Medulla oblongata (tissue), 1 donor: ENCODE measurements around the gene SAV1.

Experiments
- DNase-seq: peaks from one replicate; pipeline ENCODE4 v3.0.0-alpha.2; 2015; ENCODE audit errors: extremely low spot score

Gene SAV1

DNA sequence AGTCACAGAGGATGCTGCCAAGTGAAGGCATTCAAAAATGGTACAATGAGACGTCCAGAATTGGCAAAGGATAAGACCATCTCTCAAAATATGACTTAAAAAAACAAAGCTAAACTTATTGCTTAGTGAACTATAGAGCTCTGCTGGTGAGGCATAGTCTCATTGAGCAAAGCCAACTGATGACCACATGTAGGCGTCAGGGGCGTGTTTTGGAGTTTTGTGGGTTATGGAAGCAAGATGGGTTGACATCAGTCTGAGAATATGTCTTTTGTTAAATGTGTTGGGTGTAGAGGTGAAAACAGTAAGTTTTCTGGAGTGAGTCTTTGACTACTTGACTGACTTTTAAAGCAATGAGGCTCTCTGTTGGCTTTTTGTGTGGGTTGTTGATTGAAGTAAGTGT is 60.9 kb downstream of the SAV1 start:
- no peak for DNase-seq

DNA sequence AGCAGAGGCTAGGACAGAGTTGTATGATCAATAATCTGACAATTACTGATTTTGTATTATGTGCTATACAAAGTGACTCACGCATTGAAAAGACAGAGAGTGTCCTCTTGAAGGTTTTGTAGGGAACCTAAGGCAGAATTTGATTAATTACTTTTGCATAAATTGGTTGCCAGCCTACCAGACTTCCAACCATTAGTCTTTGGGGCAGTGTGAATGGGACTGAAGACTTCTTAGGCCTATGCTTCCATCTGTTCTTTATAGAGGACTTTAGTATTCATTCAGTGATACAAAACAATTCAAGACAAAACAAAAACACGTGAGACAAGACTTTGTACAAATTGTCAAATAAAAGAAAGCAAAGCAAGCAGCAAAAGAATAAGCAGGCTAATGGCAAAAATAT is 61.6 kb downstream of the SAV1 start:
- no peak for DNase-seq

DNA sequence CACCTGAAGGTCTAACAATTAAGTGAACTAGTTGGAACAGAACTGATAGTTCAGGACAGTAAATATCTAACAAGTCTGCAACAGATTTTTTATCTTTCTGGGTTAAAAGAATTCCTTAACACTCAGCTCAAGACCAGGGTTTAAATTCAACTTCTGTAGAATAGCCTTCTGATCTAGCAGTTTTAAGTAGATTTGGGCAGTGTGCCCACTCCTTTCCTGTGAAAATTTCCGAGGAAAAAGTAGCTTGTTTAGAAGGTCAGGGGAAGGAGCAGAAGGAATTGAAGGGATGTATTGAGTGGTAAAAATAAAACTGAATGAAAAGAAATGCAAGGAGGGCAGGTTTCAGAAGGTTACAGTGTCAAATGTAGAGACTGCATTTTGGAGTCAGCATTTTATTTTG is 62.3 kb downstream of the SAV1 start:
- DNase-seq, result no peak

DNA sequence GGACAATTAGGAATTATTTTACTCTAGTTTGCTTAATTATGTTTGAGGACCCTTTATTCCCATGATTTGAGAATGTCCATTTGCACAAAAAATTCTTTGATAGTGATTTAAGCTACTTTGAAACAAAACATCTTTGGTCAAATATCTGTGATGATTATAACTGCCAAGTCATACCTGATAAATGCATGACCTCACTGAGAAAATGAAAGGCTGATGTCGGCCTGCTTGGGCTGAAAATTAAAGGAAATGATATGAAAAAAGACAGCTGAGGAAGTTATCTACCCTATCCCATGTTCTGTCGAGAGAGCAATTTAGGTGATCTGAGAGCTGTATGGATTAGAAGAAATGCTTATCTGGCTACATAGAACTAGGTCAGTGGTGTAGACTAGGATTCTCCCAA is 64.5 kb downstream of the SAV1 start:
- no peak for DNase-seq

DNA sequence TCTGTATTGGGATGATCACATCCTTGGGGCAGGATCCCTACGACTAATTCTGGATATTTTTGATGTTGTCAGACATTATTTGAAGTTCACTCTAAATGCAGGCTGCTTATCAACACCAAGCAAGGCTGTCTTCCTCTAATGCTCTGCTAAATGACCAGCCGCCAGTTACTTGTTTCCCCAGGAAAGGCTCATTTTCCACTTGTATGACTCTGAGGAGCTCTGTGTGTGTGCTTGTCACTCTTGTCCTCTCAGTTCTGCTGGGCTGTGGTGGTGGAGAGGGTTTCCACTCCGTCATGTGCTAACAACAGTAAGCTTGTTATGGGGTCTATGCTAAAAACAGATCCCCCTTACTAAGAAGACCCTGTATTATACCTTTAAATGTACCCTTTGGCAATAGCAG is 66.1 kb downstream of the SAV1 start:
- DNase-seq, result peak; percentile 31

DNA sequence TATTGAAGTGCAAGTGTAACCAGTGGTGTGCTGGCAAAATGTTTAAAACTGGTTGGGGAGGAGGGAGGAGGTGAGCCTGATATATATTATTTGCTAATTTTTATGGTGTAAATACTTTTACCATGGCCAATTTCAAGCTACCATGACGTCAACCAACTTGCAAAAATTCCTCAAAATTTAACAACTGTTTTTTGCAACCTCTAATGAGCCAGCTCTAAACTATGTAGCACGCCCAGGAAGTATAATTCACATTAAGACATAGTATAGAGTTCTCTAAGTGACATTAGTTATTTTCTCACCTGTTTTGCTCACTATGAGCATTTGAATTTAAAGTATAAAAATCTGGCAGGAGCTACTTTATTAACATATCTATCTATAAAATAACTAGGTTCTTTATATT is 66.7 kb downstream of the SAV1 start:
- DNase-seq, result no peak

DNA sequence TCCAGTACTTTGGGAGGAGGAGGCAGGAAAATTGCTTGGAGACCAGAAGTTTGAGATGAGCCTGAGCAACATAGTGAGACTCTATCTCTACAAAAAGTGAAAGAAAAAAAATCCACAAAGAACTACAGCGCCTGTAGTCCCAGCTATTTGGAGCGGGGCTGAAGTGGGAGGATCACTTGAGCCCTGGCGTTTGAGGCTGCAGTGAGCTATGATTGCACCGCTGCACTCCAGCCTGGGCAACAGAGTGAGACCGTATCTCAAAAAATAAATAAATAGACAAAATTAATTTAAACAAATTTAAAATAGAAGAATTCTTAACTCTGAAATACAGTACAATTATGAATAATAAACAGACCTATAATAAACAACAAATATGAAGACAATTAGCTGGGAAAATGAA is 67.3 kb downstream of the SAV1 start:
- no peak for DNase-seq

DNA sequence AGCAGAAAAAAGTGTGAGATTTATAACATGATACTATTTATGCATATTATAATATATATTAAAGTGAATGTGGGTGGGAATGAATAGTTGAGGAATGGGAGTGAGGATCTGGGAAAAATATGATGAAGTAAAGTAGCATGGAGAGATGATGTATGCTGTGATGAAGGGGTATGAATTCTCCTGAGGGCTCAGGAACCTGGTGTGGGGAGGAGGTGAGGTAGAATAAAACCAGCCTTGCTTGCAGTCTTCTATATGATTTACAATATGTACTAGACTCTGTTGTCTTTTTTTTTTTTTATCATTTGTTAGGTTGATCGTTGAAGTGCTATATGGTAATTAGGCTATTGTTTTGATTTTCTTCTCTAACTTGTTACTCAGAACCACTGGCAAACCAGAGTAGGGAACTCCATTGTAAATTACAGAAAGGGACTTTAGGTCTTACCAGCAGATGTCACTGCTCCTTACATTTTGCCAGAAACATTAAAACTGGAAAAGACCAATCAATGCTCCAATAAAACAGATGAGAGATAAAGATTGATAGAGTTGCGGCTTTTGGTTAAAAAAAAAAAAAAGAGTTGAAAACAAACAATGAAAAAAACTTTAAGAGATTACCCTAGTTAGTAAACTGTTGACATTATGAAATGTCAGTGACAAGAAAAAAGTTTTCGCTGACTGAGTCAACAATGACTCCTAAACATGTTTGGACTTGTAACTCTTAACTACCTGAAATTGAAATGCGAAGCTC is 68.2 kb downstream of the SAV1 start:
- peak; percentile 75 for DNase-seq

DNA sequence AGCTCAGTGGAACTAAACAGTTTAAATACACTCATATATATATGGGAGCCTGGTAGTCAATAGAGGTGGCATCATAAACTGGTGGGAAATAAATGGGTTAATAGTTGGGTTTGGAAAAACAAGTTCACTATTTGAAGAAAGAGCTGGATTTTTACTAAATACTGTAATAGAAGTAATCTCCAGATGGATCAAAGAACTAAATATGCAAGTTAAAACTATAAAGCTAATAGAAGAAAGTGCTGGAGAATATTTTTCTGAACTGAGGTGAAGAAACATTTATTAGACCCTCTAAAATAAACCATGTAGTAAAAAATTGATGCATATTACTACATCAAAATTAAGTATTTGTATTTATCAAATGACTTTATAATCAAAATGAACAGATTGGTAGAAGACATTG is 69.3 kb downstream of the SAV1 start:
- DNase-seq, result no peak

DNA sequence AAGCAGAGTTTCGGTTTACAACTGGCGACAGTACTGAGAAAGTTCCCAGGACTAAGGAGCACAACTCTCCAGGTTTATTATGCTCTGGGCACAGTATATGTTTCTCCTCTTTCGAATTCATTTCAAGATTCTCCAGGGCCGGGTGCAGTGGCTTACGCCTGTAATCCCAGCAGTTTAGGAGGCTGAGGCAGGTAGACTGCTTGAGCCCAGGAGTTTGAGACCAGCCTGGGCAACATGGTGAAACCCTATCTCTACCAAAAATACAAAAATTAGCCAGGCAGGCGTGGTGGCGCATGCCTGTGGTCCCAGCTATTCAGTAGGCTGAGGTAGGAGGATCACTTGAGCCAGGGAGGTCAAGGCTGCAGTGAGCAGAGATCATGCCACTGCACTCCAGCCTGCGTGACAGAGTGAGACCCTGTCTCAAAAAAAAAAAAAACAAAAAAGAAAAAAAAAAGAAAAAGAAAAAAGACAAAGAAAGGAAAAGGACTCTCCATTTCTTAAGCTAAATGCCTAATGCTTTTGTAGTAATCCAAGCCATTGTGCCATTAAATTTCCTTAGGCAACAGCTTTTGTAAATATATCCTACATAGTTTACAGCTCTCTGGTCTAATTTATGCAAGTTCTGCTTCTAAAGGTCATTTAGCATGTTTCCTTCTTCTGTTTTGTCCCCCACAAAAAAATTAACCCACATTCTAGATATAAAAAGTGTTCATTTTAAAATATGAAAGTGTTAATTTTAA is 73.4 kb downstream of the SAV1 start:
- DNase-seq, result no peak

DNA sequence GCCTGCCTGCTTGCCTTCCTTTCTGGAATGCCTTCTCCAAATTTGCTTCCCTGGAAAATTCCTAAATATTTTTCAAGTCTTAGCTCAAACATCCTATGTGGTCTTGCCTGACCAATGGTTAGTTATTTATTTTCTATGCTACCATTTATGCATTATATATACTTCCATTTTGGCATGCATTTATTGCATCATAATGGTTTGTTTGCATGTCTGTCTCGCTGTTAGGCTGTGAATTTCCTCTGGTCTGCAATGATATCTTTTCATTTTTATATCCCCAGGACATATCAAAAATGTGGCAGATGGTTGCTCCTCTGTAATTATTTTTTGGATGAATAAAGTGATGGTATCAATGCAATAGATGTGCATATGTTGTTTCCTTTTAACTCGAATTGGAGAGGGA is 77.6 kb downstream of the SAV1 start:
- no peak for DNase-seq
